ENCODE results near the gene DNAJA4.

Gene DNAJA4

DNA sequence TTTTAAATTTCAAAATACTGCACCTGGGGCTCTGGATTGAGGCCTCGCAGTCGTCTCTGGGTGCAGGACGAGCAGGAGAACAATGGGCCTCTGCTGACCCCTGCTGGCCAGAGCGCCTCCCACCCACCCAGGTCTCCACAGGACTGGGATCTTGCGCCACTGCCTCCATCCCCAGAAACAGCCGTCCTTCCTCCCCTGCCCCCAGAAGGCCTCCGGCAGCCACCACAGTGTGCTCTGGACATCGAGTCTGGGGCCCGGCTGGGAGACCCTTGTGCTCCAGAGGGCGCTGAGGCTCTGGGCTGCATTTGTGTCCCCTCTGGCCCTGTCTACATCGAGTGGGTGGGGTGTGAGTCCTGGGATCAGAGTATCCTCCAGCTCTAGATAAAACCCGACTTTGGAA lies 23.3 kb upstream of the DNAJA4 start:
- Histone ChIP-seq H3K27ac (ENCODE audit: low read depth, low read length) (no peak overlapping the region), H3K9me3 (ENCODE audit: control insufficient read depth, insufficient read depth, low read length) (no peaks in the 10 kb centered on the region), H3K4me1 (ENCODE audit: control insufficient read depth, low read length) (no peaks in the 10 kb centered on the region), H3K27me3 (ENCODE audit: control insufficient read depth, low read length) (peaks cover 11% of the 10 kb centered on the region), H3K4me2 (ENCODE audit: low read length) (no peak overlapping the region), H3K4me3 (ENCODE audit: low read length) (no peak overlapping the region), H3F3A (ENCODE audit: control insufficient read depth, insufficient read depth) (no peaks in the 10 kb centered on the region), H4K20me1 (ENCODE audit: control insufficient read depth, insufficient read depth, low read depth, low read length) (no peaks in the 10 kb centered on the region), H3K36me3 (ENCODE audit: control insufficient read depth, low read length) (no peaks in the 10 kb centered on the region), H3K9me2 (replicated peaks; ENCODE audit: control insufficient read depth, low read length) (no peaks in the 10 kb centered on the region), H3K79me2 (ENCODE audit: control insufficient read depth, low read length) (no peaks in the 10 kb centered on the region)
- no peak for TF ChIP-seq EZH2phosphoT487 (IDR thresholded peaks at IDR 0.05; ENCODE audit: borderline replicate concordance, low read length)
- TF ChIP-seq, protein P1, sequence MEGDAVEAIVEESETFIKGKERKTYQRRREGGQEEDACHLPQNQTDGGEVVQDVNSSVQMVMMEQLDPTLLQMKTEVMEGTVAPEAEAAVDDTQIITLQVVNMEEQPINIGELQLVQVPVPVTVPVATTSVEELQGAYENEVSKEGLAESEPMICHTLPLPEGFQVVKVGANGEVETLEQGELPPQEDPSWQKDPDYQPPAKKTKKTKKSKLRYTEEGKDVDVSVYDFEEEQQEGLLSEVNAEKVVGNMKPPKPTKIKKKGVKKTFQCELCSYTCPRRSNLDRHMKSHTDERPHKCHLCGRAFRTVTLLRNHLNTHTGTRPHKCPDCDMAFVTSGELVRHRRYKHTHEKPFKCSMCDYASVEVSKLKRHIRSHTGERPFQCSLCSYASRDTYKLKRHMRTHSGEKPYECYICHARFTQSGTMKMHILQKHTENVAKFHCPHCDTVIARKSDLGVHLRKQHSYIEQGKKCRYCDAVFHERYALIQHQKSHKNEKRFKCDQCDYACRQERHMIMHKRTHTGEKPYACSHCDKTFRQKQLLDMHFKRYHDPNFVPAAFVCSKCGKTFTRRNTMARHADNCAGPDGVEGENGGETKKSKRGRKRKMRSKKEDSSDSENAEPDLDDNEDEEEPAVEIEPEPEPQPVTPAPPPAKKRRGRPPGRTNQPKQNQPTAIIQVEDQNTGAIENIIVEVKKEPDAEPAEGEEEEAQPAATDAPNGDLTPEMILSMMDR (IDR thresholded peaks at IDR 0.05; ENCODE audit: low read depth, low read length, poor library complexity, severe bottlenecking): peak; percentile 80

GRCh38 chr15:78242128-78242527 lies 22.2 kb upstream of the DNAJA4 start:
- Histone ChIP-seq H3K79me2 (ENCODE audit: control insufficient read depth, low read length) (no peaks in the 10 kb centered on the region), H4K20me1 (ENCODE audit: control insufficient read depth, insufficient read depth, low read depth, low read length) (no peaks in the 10 kb centered on the region), H3K27ac (ENCODE audit: low read depth, low read length) (no peak overlapping the region), H3K9me2 (replicated peaks; ENCODE audit: control insufficient read depth, low read length) (no peaks in the 10 kb centered on the region), H3K4me1 (ENCODE audit: control insufficient read depth, low read length) (no peaks in the 10 kb centered on the region), H3F3A (ENCODE audit: control insufficient read depth, insufficient read depth) (no peaks in the 10 kb centered on the region), H3K4me2 (ENCODE audit: low read length) (no peak overlapping the region), H3K36me3 (ENCODE audit: control insufficient read depth, low read length) (no peaks in the 10 kb centered on the region), H3K27me3 (ENCODE audit: control insufficient read depth, low read length) (peaks cover 5% of the 10 kb centered on the region), H3K9me3 (ENCODE audit: control insufficient read depth, insufficient read depth, low read length) (no peaks in the 10 kb centered on the region), H3K4me3 (ENCODE audit: low read length) (no peak overlapping the region)
- TF ChIP-seq, protein P1 (IDR thresholded peaks at IDR 0.05; ENCODE audit: low read depth, low read length, poor library complexity, severe bottlenecking): peak; percentile 43
- TF ChIP-seq EZH2phosphoT487 (IDR thresholded peaks at IDR 0.05; ENCODE audit: borderline replicate concordance, low read length): no peak

DNA sequence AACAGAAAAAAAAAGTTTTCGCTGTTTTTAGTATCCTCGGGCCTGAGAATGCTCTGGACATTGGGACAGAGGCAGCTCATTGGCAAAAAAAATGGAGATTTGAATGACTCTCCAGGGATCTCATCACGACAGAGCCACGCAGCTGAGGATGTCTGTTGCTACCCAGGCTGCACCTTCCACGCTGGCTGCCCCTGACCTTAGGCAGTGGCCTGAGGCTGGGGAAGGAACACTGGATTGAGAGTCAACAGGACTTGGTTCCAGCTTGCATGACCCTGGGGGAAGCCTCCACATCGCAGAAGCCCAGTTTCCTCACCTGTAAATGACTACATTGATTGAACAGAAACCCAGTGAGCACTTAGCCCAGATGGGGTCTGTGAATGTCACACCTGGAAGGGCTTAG lies 21.3 kb upstream of the DNAJA4 start:
- no peak overlapping the region for H3K4me2 ChIP-seq (ENCODE audit: low read length)
- H3K9me2 ChIP-seq (replicated peaks; ENCODE audit: control insufficient read depth, low read length): no peaks in the 10 kb centered on the region
- H4K20me1 ChIP-seq (ENCODE audit: control insufficient read depth, insufficient read depth, low read depth, low read length): no peaks in the 10 kb centered on the region
- H3K79me2 ChIP-seq (ENCODE audit: control insufficient read depth, low read length): no peaks in the 10 kb centered on the region
- no peaks in the 10 kb centered on the region for H3K4me1 ChIP-seq (ENCODE audit: control insufficient read depth, low read length)
- no peaks in the 10 kb centered on the region for H3F3A ChIP-seq (ENCODE audit: control insufficient read depth, insufficient read depth)
- TF ChIP-seq, protein P1 (IDR thresholded peaks at IDR 0.05; ENCODE audit: low read depth, low read length, poor library complexity, severe bottlenecking): no peak
- TF ChIP-seq EZH2phosphoT487 (IDR thresholded peaks at IDR 0.05; ENCODE audit: borderline replicate concordance, low read length): no peak
- H3K27me3 ChIP-seq (ENCODE audit: control insufficient read depth, low read length): peaks cover 5% of the 10 kb centered on the region
- H3K27ac ChIP-seq (ENCODE audit: low read depth, low read length): no peak overlapping the region
- no peak overlapping the region for H3K4me3 ChIP-seq (ENCODE audit: low read length)
- no peaks in the 10 kb centered on the region for H3K36me3 ChIP-seq (ENCODE audit: control insufficient read depth, low read length)
- no peaks in the 10 kb centered on the region for H3K9me3 ChIP-seq (ENCODE audit: control insufficient read depth, insufficient read depth, low read length)
